Activated CD4-positive, alpha-beta T cell treated with anti-CD3 and anti-CD28 coated beads, Interleukin-2, amount 50 U/mL, for 48 hours (primary cell): Measurements from ENCODE around the gene CHTF18.
"Not testable (repeated sequence)": the region's sequence is repeated elsewhere in the genome, so short reads cannot be mapped to it uniquely, and the experiment has no call there.

Source experiments
- DNase-seq, 2 experiments: peaks; one replicate each; pipeline ENCODE4 v3.0.0-alpha.2; 2020

CHTF18 gene

GRCh38 chr16:760545-761343 lies 27.7 kb upstream of the CHTF18 start, which contains the start of gene MSLN:
TSS of gene MSLN (plus strand) at chr16:760734. CDS start at chr16:762681, 1,947 bp downstream.
- DNase-seq, result no peak

GRCh38 chr16:761625-762513 lies 26.6 kb upstream of the CHTF18 start:
- DNase-seq, result no peak

- no peak for DNase-seq
Observed at GRCh38 chr16:762595-763268, 25.7 kb upstream of the CHTF18 start.

- DNase-seq, result no peak
Observed at GRCh38 chr16:763369-764183, 24.8 kb upstream of the CHTF18 start.

- DNase-seq, result no peak
Observed at GRCh38 chr16:764184-764750, 24.2 kb upstream of the CHTF18 start.

GRCh38 chr16:764848-765487 lies 23.5 kb upstream of the CHTF18 start:
- no peak for DNase-seq

- no peak for DNase-seq
Observed at GRCh38 chr16:765488-765865, 22.9 kb upstream of the CHTF18 start.

- DNase-seq, result no peak
Observed at GRCh38 chr16:766008-766819, 22.2 kb upstream of the CHTF18 start.

- no peak for DNase-seq
Observed at GRCh38 chr16:766820-767640, 21.4 kb upstream of the CHTF18 start.

- DNase-seq, result no peak
Observed at GRCh38 chr16:767743-768235, 20.6 kb upstream of the CHTF18 start.

- DNase-seq, result no peak
Observed at GRCh38 chr16:768428-768827, 20.0 kb upstream of the CHTF18 start.

GRCh38 chr16:769184-769784 lies 19.1 kb upstream of the CHTF18 start:
- DNase-seq, result no peak

- no peak for DNase-seq
Observed at GRCh38 chr16:769934-770333, 18.5 kb upstream of the CHTF18 start.

GRCh38 chr16:770411-770810 lies 18.0 kb upstream of the CHTF18 start:
- DNase-seq, result no peak

- DNase-seq, result no peak
Observed at GRCh38 chr16:772959-773358, 15.5 kb upstream of the CHTF18 start.

GRCh38 chr16:774086-775001 lies 14.1 kb upstream of the CHTF18 start:
- DNase-seq, result no peak

GRCh38 chr16:775236-775796 lies 13.1 kb upstream of the CHTF18 start:
- no peak for DNase-seq

GRCh38 chr16:776298-776697 lies 12.1 kb upstream of the CHTF18 start:
- DNase-seq, result not testable (repeated sequence)
